ENCODE measurements around the gene PLEKHF1.

PLEKHF1 gene

DNA sequence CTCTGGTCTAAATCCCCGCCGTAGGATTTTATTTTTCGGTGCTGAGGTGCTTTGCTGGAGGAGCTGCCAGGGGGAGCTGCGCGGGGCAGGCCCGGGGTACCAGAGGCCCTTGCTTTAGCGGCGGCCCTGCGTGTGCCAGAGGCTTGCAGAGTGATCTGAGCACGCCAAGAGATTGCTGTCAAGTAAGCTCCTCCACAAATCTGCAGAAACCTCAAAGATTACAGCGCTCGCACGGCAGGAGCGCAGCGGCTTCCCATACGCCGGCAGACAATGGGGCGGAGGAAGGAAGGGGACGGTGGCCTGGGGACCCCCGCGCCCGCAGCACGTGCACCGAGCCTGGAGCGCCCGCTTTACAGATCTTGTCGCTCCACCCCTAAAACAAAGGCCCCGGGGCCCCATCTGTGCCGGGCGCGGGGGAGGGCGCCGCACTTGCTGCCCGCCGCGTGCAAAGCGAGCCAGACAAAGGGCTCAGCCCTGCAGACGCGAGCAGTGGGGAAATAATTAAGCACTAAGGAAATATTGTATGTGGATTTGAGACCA is 58.9 kb downstream of the PLEKHF1 start:
- no peak overlapping the region for H3K4me3 ChIP-seq (ENCODE audit: low read depth, low read length)
- TF ChIP-seq, protein P1, sequence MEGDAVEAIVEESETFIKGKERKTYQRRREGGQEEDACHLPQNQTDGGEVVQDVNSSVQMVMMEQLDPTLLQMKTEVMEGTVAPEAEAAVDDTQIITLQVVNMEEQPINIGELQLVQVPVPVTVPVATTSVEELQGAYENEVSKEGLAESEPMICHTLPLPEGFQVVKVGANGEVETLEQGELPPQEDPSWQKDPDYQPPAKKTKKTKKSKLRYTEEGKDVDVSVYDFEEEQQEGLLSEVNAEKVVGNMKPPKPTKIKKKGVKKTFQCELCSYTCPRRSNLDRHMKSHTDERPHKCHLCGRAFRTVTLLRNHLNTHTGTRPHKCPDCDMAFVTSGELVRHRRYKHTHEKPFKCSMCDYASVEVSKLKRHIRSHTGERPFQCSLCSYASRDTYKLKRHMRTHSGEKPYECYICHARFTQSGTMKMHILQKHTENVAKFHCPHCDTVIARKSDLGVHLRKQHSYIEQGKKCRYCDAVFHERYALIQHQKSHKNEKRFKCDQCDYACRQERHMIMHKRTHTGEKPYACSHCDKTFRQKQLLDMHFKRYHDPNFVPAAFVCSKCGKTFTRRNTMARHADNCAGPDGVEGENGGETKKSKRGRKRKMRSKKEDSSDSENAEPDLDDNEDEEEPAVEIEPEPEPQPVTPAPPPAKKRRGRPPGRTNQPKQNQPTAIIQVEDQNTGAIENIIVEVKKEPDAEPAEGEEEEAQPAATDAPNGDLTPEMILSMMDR (IDR thresholded peaks at IDR 0.05; ENCODE audit: control insufficient read depth, extremely low read depth, insufficient read depth), result no peak
- DNase-seq (ENCODE audit: low read depth), result no peak

DNA sequence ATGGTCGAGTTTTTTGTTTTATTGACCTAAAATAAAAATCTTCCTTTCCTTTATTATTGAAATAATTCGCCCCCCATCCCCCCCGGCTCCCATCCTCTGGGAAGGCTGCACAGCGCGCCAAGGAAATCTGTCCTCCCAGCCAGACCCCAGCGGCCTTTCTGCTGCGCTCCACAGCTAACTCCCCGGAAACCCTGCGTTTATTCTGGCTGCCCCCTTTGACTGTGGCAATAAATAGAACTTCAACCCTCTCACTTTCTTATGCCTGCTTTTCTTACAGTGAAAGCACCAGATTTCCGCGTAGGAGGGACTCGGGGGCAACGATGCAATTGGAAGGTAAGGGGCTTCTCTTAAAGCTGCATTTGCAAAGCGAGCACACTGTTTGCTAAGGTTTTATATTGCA is 59.5 kb downstream of the PLEKHF1 start:
- TF ChIP-seq, protein P1 (IDR thresholded peaks at IDR 0.05; ENCODE audit: control insufficient read depth, extremely low read depth, insufficient read depth), result no peak
- H3K4me3 ChIP-seq (ENCODE audit: low read depth, low read length), result no peak overlapping the region
- DNase-seq (ENCODE audit: low read depth), result no peak
